Measurements from ENCODE around the gene VPS11.

GRCh38 chr11:119025099-119025473 is 42.5 kb upstream of the VPS11 start:
- TF ChIP-seq EZH2 (IDR thresholded peaks at IDR 0.05; ENCODE audit: borderline replicate concordance, control insufficient read depth, low read depth, low read length) (no peak), SRF (IDR thresholded peaks at IDR 0.05; ENCODE audit: low read depth in 2 of 2, low read length in 2 of 2) (no peak), RBBP5 (conservative IDR thresholded peaks at IDR 0.05) (no peak), BRCA1 (IDR thresholded peaks at IDR 0.05; ENCODE audit: low read depth, low read length) (no peak), E4F1 (IDR thresholded peaks at IDR 0.05; ENCODE audit: borderline replicate concordance, partially characterized antibody) (no peak), ZNF24 (IDR thresholded peaks at IDR 0.05) (no peak), CHD1 (IDR thresholded peaks at IDR 0.05; ENCODE audit: low read depth, low read length) (no peak), RUNX3 (IDR thresholded peaks at IDR 0.05; ENCODE audit: low read length) (no peak), CTCF (IDR thresholded peaks at IDR 0.05 in 2 of 3, conservative IDR thresholded peaks at IDR 0.05 in 1 of 3; ENCODE audit: control insufficient read depth in 2 of 3, extremely low read depth in 1 of 3, insufficient read depth in 1 of 3, low read depth in 3 of 3, low read length in 3 of 3) (no peak), IKZF1 (conservative IDR thresholded peaks at IDR 0.05) (no peak), LARP7 (IDR thresholded peaks at IDR 0.05) (no peak)

All from GM12878 (cell line).